GM19455 (cell line): ENCODE results near the gene CLDN3.
"Not testable (repeated sequence)": the region's sequence is repeated elsewhere in the genome, so short reads cannot be mapped to it uniquely, and the experiment has no call there.

Experiments used
- ATAC-seq: cut with Tn5 transposase; IDR thresholded peaks from one replicate; pipeline ENCODE4 v1.9.1; 2021; ENCODE audit not compliant: unreplicated experiment

The CLDN3 gene

DNA sequence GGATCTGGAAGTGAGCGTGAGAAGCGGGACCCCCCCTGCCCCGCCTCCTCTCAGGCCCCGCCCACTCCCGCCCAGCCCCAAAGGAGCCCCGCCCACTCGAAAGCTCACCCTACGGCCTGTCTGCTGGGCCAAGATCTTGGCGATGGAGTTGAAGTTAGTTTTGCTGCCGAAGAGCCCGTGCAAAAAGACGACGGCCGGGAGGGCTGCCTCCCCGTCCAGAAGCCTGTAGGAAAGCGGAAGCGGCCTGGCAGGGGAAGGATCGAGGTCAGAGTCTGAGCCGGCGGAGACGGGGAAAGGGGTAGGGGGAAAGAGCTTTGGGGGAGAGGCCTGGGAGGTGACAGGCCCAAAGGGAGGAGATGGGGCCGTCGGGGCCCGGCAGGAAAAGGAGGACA, 31.9 kb downstream of the CLDN3 start:
- ATAC-seq = peak; percentile 21

DNA sequence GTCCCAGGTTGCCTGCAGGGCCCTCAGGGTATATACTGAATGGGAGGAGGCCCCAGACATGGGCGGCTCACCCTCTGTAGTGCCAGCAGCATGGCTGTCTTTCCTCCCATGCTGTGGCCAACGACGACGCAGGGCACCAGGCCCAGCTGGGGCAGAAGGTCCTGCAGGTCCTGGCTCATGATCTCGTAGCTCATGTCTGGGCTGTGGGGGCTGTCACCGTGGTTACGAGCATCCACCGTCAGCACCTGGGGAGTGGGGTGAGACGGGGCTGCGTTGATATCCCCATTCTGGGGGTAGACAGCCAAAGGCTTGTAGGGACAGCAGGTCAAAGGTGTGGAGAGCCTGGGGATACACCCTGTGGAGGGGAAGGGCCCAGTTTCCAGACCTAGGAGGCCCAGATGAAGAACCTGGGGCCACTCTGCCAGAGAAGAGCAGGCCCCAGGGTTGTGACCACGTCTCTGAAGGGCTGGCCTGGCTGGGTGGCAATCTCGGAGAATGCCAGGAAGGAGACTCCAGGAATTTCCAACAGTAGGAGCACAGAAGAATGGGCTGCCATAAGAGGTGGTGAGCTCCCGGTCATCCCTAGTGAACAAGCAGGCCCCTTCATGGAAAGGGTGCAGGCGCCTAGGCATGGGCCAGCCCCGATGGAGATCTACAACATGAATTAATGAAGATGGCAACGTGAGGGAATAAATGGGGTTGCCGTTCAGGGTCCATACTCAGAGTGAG, 32.4 kb downstream of the CLDN3 start:
- no peak for ATAC-seq

DNA sequence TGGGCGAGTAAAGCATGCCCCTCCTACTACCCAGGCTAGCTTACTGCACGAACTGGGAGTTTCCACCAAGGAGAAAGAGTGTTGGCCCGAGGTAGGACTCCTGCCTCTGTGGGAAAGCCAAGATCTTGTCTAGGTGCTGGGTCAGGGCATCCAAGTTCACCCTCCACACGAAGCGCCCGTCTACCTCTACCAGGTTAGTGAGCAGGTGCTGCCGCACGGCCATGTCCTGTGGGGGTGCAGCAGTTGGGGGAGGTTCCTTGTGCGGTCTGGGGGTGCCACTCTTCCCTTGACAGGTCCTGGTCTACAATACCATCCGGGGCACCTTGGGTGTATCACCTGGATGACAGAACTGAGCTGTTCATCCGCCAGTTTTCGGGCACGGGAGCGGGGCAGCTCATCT, 33.2 kb downstream of the CLDN3 start:
- no peak for ATAC-seq

DNA sequence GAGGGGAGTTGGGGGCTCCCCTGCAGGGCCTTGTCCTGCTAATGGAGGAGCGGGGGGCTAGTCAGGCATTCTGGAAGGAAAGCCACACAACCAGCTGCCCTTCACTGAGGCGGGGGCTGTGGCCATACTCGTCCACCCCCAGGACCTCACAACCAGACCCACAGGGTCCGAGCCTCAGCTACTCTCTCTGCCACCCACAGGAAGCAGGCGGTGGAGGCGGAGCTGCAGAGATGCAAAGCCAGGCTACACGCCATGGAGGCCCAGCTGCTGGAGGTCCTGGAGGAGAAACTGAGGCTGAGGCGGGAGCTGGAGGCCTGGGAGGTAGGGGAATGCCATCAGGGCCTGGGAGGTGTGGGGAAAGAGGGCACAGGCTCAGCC, 34.6 kb downstream of the CLDN3 start:
- ATAC-seq = no peak

DNA sequence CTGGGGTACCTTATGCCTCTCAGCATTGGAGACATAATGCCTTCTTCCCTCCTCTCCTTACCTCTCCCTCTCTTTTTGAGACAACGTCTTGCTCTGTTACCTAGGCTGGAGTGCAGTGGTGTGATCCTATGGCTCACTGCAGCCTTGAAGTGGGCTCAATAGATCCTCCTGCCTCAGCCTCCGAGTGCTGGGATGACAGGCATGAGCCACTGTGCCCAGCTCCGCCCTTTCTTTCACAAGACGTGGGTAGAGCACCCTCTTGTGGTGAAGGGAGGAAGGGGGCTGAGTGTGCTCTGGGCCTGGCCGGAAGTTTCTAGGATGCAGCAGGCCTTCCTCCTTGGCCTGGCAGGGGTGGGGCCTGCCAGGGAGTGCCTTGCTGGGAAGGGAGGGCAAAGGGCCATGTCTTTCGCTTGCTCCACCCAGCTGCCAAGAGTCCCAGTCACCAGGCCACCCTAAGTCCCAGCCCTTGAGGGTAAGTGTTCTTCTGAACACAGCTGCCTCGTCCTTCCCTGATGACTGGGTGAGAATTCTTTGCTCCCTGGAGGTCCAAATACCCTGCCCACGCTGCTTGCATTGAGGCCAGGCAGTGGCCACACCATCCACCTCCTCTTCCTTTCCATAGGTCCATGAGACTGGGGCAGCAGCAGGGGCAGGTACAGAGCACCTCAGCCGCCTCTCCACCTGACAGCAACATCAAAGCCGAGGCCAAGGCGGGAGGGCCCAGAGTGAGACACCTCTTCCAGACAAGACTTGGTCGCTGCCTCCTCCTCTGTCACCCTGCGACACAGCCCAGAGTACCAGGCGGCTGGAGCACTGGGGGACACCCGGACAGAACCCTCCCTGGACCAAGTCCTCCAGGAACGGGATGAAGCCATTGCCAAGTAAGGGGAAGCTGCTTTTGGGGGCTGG, 35.2 kb downstream of the CLDN3 start:
- ATAC-seq = no peak

DNA sequence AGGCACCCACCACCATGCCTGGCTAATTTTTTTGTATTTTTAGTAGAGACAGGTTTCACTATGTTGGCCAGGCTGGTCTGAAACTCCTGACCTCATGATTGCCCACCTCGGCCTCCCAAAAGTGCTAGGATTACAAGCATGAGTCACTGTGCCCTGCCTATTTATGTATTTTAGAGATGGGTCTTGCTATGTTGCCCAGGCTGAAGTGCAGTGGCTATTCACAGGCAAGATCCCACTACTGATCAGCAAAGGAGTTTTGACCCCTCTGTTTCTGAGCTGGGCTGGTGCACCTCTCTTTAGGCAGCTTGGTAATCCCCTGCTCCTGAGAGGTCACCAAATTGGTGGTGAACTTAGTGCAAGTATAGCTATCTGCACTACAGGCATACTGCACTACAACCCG, 37.7 kb downstream of the CLDN3 start:
- ATAC-seq = no peak

DNA sequence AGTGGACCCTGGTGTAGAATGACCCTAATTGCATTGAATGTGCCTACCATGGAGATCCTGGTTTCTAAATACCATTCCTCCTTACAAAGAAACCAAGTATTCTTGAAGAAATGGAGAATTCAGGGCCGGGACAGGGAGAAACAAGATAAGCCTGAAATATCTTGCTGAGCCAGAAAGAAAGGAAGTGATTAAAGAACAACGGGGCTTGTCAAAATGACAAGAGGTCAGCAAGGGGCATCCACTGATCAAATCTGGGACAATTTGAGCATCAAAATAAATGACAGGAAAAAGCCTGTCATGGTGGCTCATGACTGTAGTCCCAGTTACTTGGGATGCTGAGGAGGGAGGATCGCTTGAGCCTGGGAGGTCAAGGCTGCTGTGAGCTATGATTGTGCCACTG, 39.6 kb downstream of the CLDN3 start:
- ATAC-seq = no peak

DNA sequence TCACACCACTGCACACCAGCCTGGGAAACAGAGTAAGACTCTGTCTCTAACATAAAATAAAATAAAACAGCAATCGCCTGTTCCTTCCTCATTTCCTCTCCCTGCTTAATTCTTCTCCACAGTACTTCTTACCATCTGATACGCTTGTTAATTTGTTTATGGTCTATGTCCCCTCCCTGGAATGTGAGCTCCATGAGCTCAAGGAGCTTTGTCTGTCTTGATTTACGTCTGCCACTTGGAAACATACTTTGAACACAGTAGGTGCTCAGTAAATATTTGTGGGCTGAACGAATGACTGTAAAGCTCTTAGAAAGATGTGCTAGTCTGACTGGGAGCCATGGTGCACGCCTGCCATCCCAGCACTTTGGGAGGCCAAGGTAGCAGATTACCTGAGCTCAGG, 41.5 kb downstream of the CLDN3 start:
- ATAC-seq = no peak

DNA sequence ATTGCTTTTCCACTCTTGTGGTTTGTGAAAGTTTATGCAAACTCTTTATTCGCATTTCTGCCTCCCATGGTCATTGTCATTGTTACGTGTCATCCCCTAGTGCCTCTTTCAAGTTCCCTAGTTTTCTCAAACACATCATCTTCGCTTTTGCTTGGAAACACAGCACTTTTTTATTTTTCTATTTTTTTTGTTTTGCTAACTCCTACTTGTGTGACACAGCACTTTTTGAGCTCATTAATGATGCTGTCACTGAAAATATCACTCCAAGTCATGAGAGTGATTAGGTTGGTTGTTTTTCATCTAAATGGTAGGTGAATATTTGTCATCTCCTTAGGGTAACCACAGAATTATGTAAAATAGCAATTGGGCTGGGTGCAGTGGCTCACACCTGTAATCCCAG, 42.1 kb downstream of the CLDN3 start:
- no peak for ATAC-seq

DNA sequence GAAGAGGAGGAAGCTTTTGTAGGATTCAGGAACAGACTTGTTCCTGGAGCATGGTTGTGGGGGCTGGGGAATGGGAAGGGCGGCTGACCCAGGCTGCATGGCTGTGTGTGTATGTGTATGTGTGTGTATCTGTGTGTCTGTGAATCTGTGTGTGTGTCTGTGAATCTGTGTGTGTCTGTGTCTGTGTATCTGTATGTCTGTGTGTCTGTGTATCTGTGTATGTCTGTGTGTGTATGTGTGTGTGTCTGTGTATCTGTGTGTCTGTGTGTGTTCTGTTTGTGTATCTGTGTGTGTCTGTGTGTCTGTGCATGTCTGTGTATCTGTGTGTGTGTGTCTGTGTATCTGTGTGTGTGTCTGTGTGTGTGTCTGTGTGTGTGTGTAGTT, 44.0 kb downstream of the CLDN3 start:
- ATAC-seq = no peak

DNA sequence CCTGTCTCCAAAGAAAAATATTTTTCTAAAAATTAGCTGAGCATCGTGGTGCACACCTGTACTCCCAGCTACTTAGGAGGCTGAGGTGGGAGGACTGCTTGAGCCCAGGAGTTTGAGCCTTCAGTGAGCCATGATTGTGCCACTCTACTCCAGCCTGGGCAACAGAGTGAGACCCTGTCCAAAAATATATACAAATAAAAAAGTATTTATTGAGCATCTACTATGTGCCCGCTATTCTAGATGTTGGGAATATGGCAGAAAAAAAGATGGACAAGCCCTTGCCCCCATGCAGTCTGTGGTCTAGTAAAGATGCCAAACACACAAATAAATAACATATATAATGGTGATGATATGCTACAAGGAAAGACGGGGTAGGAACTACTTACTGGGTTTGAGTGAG, 46.3 kb downstream of the CLDN3 start:
- no peak for ATAC-seq

DNA sequence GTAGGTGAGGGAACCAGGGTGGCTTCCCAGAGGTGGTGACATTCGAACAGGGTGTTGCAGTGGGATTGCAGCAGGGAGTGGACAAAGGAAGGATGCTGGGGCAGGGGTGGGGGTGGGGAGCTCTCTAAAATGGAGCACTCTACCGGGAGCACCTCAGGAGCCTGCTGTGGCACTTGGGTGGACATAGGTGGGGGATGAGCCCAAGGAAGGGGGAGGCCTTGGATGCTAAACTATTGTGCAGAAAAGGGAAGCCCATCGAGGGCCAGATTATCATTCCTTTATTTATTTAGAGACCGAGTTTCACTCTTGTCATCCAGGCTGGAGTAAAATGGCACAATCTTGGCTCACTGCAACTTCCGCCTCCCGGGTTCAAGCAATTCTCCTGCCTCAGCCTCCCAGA, 47.3 kb downstream of the CLDN3 start:
- no peak for ATAC-seq

DNA sequence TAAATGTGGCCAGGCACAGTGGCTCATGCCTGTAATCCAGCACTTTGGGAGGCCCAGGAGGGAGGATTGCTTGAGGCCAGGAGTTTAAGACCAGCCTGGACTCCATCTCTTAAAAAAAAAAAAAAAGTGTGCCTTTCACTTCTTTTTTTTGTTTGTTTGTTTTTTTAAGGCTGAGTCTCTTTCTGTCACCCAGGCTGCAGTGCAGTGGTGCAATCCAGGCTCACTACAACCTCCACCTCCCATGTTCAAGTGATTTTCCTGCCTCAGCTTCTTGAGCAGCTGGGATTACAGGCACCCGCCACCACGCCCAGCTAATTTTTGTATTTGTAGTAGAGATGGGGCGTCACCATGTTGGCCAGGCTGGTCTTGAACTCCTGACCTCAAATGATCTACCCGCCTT, 47.9 kb downstream of the CLDN3 start:
- ATAC-seq = not testable (repeated sequence)

DNA sequence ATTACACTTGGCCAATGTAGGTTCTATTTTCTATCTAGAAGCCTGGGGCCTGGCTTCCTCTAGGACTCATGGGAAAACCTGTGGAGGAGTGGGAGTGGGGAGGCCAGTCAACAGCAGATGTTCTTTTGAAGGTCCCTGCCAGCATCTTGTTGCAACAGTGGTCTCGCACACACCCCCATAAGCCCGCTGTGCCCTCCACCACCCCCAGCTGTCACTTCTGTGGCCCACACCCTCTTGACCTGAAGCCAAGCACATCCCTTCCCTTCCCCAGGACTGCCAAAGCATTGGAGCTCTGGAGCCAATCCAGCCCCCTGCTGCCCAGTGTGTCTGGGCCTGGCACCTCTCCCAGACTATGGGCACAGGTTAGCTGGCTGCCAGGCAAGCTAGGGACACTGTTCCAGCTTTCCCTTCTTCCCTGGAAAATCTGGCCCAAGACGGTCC, 48.7 kb downstream of the CLDN3 start:
- ATAC-seq = no peak

DNA sequence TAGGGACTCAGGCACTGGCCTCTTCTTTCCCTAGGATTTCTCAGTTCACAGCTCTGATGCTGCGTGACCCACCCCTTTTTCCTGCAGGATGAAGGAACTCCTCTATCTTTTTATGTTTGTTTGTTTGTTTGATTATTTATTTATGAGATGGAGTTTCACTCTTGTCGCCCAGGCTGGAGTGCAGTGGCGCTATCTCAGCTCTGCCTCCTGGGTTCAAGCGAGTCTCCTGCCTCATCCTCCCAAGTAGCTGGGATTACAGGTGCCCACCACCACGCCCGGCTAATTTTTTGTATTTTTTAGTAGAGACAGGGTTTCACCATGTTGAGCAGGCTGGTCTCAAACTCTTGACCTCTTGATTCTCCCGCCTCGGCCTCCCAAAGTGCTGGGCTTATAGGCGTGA, 49.6 kb downstream of the CLDN3 start:
- ATAC-seq = not testable (repeated sequence)

DNA sequence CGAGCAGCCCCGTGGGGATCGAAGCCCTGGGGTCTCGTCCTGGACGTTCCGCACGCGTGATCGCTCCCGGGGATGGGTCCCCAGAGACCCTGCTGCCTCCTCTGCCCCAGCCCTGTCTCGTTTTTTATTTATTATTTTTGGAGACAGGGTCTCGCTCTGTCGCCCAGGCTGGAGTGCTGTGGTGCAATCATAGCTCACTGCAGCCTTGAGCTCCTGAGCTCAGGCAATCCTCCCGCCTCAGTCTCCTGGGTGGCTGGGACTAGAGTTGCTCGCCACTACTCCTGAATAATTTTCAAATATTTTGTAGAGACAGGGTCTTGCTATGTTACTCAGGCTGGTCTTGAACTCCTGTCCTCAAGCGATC, 50.3 kb downstream of the CLDN3 start:
- no peak for ATAC-seq
